SK-N-SH (cell line): ENCODE results near the gene KRT39. TPM values are rescaled to one million over a fixed set of nuclear protein-coding genes. Genes with fewer than 3 reads are reported as not detected.

Experiments used
- CTCF ChIA-PET: fragments of 300-600, 350-600 bp; formaldehyde crosslinking; extraction: SDS; loops from one replicate; lab custom pipeline; 2021; lab: Yijun Ruan, JAX
- POLR2A ChIA-PET: fragments of 350-600 bp; sonication (Branson Sonifier 250); formaldehyde crosslinking; extraction: SDS; loops from one replicate; lab custom pipeline; 2020; ENCODE audit warnings: antibody characterized with exemption, inconsistent platforms; lab: Yijun Ruan, JAX
- DNase-seq: peaks from one replicate; pipeline ENCODE4 v3.0.0; 2012
- H2AFZ ChIP-seq: fragments of 200-600 bp; sonication (generic); 2 replicates; pipeline ENCODE4 v1.8.1; 2016; ENCODE audit warnings: antibody characterized with exemption, mild to moderate bottlenecking, low read depth
- H3F3A ChIP-seq: fragments of 200-600 bp; sonication (generic); replicated peaks from 2 replicates; pipeline ENCODE3; 2016; ENCODE audit warnings: antibody characterized with exemption, mild to moderate bottlenecking; ENCODE audit not compliant: insufficient read depth
- H3K27ac ChIP-seq, 2 experiments: fragments of 200-500 bp in 1 of 2; fragments of 200-600 bp in 1 of 2; sonication (Bioruptor generic) in 1 of 2; sonication (generic), shearing (Covaris generic) in 1 of 2; 2 replicates each; pipeline versions ENCODE4 v1.5.1 to v1.6.1; 2014 to 2016; ENCODE audit warnings: low read depth in 2 of 2, inconsistent platforms in 1 of 2, low read length in 1 of 2, mild to moderate bottlenecking in 1 of 2, mixed read lengths in 1 of 2
- H3K27me3 ChIP-seq: fragments of 200-600 bp; sonication (generic), shearing (Covaris generic); 2 replicates; pipeline ENCODE4 v1.6.1; 2016; ENCODE audit warnings: mixed run types; ENCODE audit not compliant: insufficient read depth
- H3K36me3 ChIP-seq, 2 experiments: fragments of 200-500 bp in 1 of 2; fragments of 200-600 bp in 1 of 2; sonication (Bioruptor generic) in 1 of 2; sonication (generic) in 1 of 2; replicated peaks in 1 of 2; 2 replicates each; pipeline versions ENCODE3 to v1.5.1; 2014 to 2016; ENCODE audit warnings: low read length in 1 of 2, mild to moderate bottlenecking in 1 of 2; ENCODE audit not compliant: insufficient read depth in 2 of 2, control insufficient read depth in 1 of 2
- H3K4me1 ChIP-seq, 2 experiments: fragments of 200-500 bp in 1 of 2; fragments of 200-600 bp in 1 of 2; sonication (Bioruptor generic) in 1 of 2; sonication (generic), shearing (Covaris generic) in 1 of 2; 2 replicates each; pipeline versions ENCODE4 v1.5.1 to v1.6.1; 2014 to 2016; ENCODE audit warnings: low read depth in 1 of 2, low read length in 1 of 2, mixed run types in 1 of 2; ENCODE audit not compliant: insufficient read depth in 2 of 2, control insufficient read depth in 1 of 2
- H3K4me2 ChIP-seq: fragments of 200-600 bp; sonication (generic), shearing (Covaris generic); 2 replicates; pipeline ENCODE4 v1.6.1; 2017; ENCODE audit warnings: mixed run types
- H3K4me3 ChIP-seq, 2 experiments: fragments of 200-500 bp in 1 of 2; fragments of 200-600 bp in 1 of 2; sonication (Bioruptor generic) in 1 of 2; sonication (generic), shearing (Covaris generic) in 1 of 2; 2 replicates each; pipeline versions ENCODE4 v1.5.1 to v1.8.1; 2014 to 2016; ENCODE audit warnings: low read depth in 2 of 2, inconsistent platforms in 1 of 2, low read length in 1 of 2, mild to moderate bottlenecking in 1 of 2, mixed read lengths in 1 of 2, moderate library complexity in 1 of 2
- H3K79me2 ChIP-seq: fragments of 200-600 bp; sonication (generic); 2 replicates; pipeline ENCODE4 v1.8.1; 2017; ENCODE audit warnings: mild to moderate bottlenecking; ENCODE audit not compliant: insufficient read depth
- H3K9ac ChIP-seq: fragments of 200-600 bp; sonication (generic); 2 replicates; pipeline ENCODE4 v1.6.1; 2017; ENCODE audit warnings: mixed run types
- H3K9me2 ChIP-seq: fragments of 200-600 bp; sonication (generic); 2 replicates; pipeline ENCODE4 v1.6.1; 2017; ENCODE audit warnings: mixed run types
- H3K9me3 ChIP-seq: fragments of 200-600 bp; sonication (generic); 2 replicates; pipeline ENCODE4 v1.6.1; 2017; ENCODE audit warnings: mixed run types, mild to moderate bottlenecking, moderate library complexity
- H4K20me1 ChIP-seq: fragments of 200-600 bp; sonication (generic); 2 replicates; pipeline ENCODE4 v1.6.1; 2017; ENCODE audit warnings: mild to moderate bottlenecking, mixed run types; ENCODE audit not compliant: insufficient read depth
- CTCF ChIP-seq: fragments of 200-600 bp; sonication (generic); IDR thresholded peaks from 2 replicates; pipeline ENCODE4 v1.6.1; 2017; ENCODE audit warnings: antibody characterized with exemption, mild to moderate bottlenecking, moderate library complexity
- ELF1 ChIP-seq: IDR thresholded peaks from 2 replicates; pipeline ENCODE4 v1.4.0; 2012
- EZH2phosphoT487 ChIP-seq: fragments of 200-600 bp; sonication (generic); IDR thresholded peaks from 2 replicates; pipeline ENCODE4 v1.6.1; 2017; ENCODE audit warnings: low read depth, mixed run types, mild to moderate bottlenecking, antibody characterized with exemption, moderate library complexity, borderline replicate concordance
- FOSL2 ChIP-seq: IDR thresholded peaks from 2 replicates; pipeline ENCODE4 v1.4.0; 2012; ENCODE audit warnings: low read depth, mild to moderate bottlenecking, moderate library complexity, borderline replicate concordance
- FOXJ3 ChIP-seq: sonication (generic); formaldehyde crosslinking; IDR thresholded peaks from 2 replicates; pipeline ENCODE4 v1.5.1; 2020; ENCODE audit warnings: mild to moderate bottlenecking, missing genetic modification reagents
- GABPA ChIP-seq: IDR thresholded peaks from 2 replicates; pipeline ENCODE4 v1.4.0; 2012; ENCODE audit warnings: low read depth, mild to moderate bottlenecking
- GATA2 ChIP-seq: sonication (generic); formaldehyde crosslinking; IDR thresholded peaks from 2 replicates; pipeline ENCODE4 v1.5.0; 2020; ENCODE audit warnings: mild to moderate bottlenecking, missing genetic modification reagents
- IRF3 ChIP-seq: fragments of 150-350 bp; IDR thresholded peaks from 2 replicates; pipeline ENCODE4 v1.6.1; 2016; ENCODE audit warnings: mild to moderate bottlenecking, low read depth, low read length
- JUND ChIP-seq: IDR thresholded peaks from 2 replicates; pipeline ENCODE4 v1.4.0; 2012
- MEF2A ChIP-seq: IDR thresholded peaks from 2 replicates; pipeline ENCODE4 v1.4.0; 2012; ENCODE audit warnings: low read depth, borderline replicate concordance
- NRF1 ChIP-seq: IDR thresholded peaks from 2 replicates; pipeline ENCODE4 v1.6.1; 2012; ENCODE audit warnings: low read depth, mild to moderate bottlenecking, low read length
- POLR2AphosphoS5 ChIP-seq: IDR thresholded peaks from 2 replicates; pipeline ENCODE4 v1.6.1; 2012; ENCODE audit warnings: low read depth, low read length
- SMC3 ChIP-seq: IDR thresholded peaks from 2 replicates; pipeline ENCODE4 v1.6.1; 2012; ENCODE audit warnings: low read depth, low read length, improper control_type of control experiment
- WGBS: methylation state at CpG from one replicate; pipeline ENCODE4 v1.1.6; 2017; ENCODE audit warnings: low lambda C conversion rate; 5-methylcytosine and 5-hydroxymethylcytosine counted together
- polyA plus RNA-seq, 3 experiments: library from polyadenylated mRNA; depleted of rRNA; stranded (reverse); fragments of >200 nt; gene quantifications; 2 replicates each; pipeline ENCODE4 v1.2.3, GENCODE V29; 2012
- TF ChIP-seq, protein P1 (sequence below): IDR thresholded peaks from 2 replicates; pipeline ENCODE4; 2012

KRT39 gene
- polyA plus RNA-seq, 1 of the 3 experiments (the other 2 are of a cell fraction) = not detected

DNA sequence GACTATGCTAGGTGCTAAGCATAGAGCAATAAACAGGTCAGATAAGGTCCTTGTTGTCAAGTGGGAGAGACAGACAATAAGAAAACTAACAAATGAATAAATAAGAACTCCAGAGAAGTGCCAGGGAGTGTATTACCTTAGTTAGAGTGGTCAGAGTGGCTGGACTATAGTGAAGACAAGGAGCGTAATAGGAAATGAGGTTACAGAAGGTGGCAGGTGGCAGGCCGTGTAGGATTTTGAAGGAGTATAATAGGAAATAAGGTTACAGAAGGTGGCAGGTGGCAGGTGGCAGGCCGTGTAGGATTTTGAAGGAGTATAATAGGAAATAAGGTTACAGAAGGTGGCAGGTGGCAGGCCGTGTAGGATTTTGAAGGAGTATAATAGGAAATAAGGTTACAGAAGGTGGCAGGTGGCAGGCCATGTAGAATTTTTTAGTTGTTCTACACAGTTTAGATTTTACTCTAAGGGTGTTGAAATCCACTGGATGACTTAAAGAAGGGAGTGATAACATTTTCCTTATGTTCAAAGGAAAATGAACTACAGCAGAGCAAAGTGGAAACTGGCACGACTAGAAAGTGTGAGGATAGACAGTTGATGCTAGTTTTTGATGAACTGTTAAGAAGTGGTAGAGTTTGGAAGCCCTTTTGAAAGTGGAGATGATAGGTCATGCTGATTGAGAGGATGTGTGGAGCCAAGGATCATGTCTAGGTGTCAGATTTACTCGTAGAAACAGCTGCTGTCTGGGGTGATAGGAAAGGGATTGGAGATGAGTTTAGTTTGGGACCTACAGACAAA, 45.8 kb upstream of the KRT39 start:
- Histone ChIP-seq H3K4me1 (no peaks in the 10 kb centered on the region), H3K9ac (no peak overlapping the region), H3K4me3 (no peak overlapping the region), H3K4me2 (no peak overlapping the region), H3K36me3 (no peaks in the 10 kb centered on the region), H3F3A (no peaks in the 10 kb centered on the region), H3K9me3 (no peaks in the 10 kb centered on the region), H3K27me3 (peaks cover 41% of the 10 kb centered on the region; the same call in 1 of the 2 replicates), H3K9me2 (no peaks in the 10 kb centered on the region), H4K20me1 (no peaks in the 10 kb centered on the region), H3K79me2 (no peaks in the 10 kb centered on the region), H2AFZ (no peak overlapping the region), H3K27ac (no peak overlapping the region)
- TF ChIP-seq FOSL2 = no peak
- no peak for TF ChIP-seq ELF1
- TF ChIP-seq IRF3 = no peak
- no peak for TF ChIP-seq CTCF
- TF ChIP-seq FOXJ3 (CRISPR knock-in tag) = no peak
- TF ChIP-seq SMC3 = no peak
- TF ChIP-seq GATA2 (CRISPR knock-in tag) = no peak
- TF ChIP-seq, protein P1, sequence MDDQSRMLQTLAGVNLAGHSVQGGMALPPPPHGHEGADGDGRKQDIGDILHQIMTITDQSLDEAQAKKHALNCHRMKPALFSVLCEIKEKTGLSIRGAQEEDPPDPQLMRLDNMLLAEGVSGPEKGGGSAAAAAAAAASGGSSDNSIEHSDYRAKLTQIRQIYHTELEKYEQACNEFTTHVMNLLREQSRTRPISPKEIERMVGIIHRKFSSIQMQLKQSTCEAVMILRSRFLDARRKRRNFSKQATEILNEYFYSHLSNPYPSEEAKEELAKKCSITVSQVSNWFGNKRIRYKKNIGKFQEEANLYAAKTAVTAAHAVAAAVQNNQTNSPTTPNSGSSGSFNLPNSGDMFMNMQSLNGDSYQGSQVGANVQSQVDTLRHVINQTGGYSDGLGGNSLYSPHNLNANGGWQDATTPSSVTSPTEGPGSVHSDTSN = no peak
- TF ChIP-seq JUND = no peak
- TF ChIP-seq EZH2phosphoT487 = no peak
- no peak for DNase-seq
- ChIA-PET POLR2A (no interaction called here), CTCF (no interaction called here)
- WGBS = 17% methylated on average over 6 of the region's 6 CpGs

DNA sequence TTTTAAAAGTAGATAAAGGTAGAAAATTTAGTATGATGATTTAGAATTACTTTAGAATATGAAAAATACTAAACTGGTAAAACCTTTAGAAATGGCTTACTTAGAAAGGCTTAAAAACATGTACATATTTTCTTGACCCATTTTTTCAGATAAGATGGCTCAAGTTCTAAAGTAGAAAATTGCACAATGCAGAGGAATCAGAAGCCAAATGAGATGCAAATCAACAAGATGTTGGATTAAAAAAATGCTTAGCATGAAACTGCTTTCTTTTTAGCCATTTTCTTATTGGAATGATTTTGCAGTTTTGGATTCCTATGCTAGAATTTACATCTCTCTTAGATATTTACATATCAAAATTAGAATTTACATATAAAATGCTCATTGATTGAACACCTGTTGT, 43.7 kb upstream of the KRT39 start:
- H3K9ac ChIP-seq = no peak overlapping the region
- POLR2A ChIA-PET = no interaction called here
- no peaks in the 10 kb centered on the region for H3K79me2 ChIP-seq
- H3K4me2 ChIP-seq = no peak overlapping the region
- no peak overlapping the region for H2AFZ ChIP-seq
- TF ChIP-seq POLR2AphosphoS5 = no peak
- TF ChIP-seq GABPA = no peak
- TF ChIP-seq MEF2A = no peak
- TF ChIP-seq NRF1 = no peak
- TF ChIP-seq, all 33 proteins: peak for 0
- Histone ChIP-seq H3K9me3 (no peaks in the 10 kb centered on the region), H3K4me1 (no peaks in the 10 kb centered on the region), H3K27ac (no peak overlapping the region), H3K4me3 (no peak overlapping the region), H3K9me2 (no peaks in the 10 kb centered on the region), H4K20me1 (no peaks in the 10 kb centered on the region), H3K36me3 (no peaks in the 10 kb centered on the region), H3K27me3 (peaks cover 31% of the 10 kb centered on the region; the same call in 1 of the 2 replicates), H3F3A (no peaks in the 10 kb centered on the region)
- no peak for DNase-seq
- CTCF ChIA-PET = no interaction called here
